ENCODE measurements around the gene ATCAY.

ATCAY gene, protein sequence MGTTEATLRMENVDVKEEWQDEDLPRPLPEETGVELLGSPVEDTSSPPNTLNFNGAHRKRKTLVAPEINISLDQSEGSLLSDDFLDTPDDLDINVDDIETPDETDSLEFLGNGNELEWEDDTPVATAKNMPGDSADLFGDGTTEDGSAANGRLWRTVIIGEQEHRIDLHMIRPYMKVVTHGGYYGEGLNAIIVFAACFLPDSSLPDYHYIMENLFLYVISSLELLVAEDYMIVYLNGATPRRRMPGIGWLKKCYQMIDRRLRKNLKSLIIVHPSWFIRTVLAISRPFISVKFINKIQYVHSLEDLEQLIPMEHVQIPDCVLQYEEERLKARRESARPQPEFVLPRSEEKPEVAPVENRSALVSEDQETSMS

DNA sequence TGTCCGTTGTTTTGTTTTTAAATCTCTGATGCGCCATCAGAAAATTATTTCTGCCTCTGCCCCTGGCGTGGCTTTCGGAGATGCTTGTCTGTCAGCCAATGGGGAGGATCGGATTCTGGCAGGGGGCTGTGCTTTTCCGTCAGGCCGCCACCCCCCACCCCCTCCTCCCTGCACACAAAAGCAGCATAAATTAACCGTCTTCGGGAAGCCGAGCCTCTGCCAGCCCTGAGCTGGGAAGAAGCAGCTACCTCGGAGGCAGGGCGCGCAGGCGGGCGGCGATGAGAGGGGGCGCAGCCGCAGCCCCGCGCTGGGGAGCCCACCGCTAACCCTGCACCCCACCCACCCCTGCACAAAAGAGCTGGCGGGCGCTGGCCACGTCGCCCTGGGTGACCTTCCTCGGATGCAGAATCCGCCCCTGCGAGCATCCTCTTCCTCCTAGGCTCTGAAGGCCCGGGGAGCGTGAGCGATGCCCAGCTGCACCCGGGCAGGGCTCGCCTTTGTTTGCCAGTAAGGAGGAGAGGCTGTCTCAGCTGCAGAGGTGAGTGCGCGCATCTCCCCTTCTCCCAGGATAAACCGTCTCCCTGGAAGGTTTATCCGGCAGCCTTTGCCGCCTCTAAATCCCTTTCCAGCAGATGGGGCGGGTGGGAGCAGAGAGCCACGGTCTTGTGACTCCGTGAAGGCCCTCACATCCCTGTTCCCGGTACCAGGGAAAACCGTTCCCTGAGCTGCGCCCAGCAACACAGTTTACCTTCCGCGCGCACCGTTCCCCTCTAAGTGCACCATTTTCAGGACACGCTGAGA is at the start of gene ATCAY:
ATCAY (plus strand) TSS at position 215 of the 801 bp plus-strand sequence. CDS start 5,083 bp downstream, outside the sequence.
- DNase-seq (ENCODE audit: low read depth, low spot score), result peak; percentile 65

DNA sequence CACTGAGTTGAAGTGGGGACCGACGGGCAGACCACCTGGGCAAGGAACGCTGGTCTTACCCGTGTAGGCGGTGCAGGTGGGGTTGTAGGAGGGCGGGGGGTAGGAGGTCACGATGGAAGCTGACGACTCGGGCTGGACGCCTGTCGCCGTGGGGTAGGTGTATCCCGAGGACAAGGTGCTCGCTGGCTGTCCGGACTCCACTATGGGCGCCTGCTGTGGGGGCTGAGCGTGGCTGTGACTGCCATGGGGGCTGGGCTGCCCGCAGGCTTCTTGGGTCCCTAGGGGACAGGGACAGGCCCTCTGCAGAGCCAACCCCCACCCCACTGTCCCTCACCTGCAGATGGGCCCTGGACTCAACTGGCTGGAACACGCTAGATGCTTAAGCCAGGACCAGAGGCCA is 48.9 kb upstream of the ATCAY start:
- no peak for DNase-seq (ENCODE audit: low read depth, low spot score)

DNA sequence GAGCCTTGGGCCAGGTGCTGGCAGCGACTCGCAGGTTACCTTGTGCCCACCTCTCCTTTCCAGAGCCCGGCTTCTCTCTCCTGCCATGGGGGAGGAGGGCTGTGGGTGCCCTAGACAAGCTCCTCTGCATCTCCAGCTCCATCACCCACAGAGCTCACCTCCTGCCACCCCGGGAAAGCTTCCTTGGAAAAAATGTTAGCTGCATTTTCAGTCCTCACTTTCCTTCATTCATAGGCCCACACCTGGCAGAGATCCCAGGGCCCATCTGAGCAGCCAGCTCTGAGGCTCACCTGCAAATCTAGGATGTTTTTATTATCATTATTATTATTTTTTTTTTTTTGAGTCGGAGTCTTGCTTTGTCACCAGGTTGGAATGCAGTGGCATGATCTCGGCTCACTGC is 48.5 kb upstream of the ATCAY start:
- no peak for DNase-seq (ENCODE audit: low read depth, low spot score)

DNA sequence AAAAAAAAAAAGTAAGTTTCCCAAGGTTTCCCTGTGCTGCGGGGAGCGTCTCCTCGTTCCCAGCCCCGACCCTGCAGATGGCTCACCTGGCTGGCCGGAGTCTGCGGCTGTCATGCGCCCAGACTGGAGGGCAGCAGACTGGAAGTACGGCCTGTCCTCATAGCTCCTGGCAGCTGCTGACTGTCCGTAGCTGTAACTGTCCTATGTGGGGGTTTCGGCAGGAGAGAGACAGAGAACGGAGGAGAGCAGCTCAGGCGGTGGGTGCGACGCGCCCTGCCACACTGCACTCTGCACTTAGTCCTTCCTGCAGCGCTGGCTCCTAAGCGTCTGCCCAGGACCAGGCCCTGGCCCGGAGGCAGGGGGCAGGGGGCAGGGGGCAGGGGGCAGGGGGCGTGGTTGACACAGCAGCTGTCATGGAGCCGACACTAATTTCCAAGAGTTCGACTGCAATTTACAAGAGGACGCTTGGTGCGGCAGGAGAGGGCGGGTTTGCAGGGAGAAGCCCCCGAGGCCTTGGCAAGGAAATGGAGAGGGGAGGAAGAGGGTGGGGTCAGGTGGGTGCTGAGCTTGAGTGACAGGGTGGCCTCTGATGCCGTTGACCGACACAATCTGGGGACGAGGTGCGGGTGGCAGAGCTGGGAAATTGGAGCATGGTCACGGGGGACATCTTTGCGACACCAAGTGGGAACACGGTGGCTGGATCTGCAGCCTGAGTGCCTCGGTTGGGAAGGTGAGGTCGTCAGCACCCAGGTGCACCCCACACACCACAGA is 46.7 kb upstream of the ATCAY start:
- no peak for DNase-seq (ENCODE audit: low read depth, low spot score)

DNA sequence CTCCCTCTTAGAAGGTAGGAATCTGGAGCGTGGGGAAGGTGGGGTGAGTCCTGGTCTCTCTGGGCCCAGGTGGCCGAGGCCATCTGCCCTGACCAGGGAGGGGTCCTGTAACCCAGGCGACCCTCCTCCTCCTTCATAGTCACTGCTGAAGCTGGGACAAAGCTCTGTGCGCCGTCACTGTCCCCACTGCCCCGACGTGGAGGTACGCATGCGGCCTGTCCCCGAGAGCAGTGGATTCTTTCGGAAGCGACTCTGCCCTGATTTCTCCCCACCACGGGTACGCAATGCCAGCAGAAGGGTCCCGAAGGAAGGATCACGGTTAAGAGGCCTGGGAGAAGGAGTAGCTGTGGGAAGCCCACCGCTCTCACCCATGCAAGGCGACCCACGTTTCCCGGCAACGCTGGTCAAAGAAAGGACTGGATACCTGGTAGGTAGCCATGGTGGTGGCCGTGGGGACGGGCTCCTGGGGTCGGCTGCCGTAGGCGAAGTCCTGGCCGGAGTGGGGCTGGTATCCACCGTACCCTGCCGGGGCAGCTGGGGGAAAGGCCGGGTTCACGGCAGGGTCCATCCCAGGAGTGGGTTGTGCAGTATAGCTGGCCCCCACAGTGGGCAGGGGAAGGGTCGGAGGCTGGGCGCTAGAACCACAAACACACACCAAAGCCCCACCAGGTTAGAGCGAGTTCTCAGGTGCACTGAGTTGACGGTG is 46.0 kb upstream of the ATCAY start:
- DNase-seq (ENCODE audit: low read depth, low spot score), result no peak

DNA sequence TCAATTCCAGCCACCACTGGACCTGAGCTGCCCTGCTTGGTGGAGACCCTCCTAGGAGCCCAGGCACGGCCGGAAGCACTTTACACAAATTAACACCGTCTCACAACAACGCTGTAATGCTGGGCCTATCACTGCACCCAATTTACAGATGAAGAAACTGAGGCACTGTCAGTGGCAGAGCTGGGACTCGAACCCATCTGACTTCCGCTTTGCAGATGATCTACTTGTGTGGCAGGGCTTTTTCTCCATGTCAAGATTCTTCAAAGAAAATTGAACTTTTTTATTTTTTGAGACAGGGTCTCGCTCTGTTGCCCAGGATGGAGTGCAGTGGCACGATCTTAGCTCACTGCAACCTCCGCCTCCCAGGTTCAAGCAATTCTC is 45.4 kb upstream of the ATCAY start:
- no peak for DNase-seq (ENCODE audit: low read depth, low spot score)

DNA sequence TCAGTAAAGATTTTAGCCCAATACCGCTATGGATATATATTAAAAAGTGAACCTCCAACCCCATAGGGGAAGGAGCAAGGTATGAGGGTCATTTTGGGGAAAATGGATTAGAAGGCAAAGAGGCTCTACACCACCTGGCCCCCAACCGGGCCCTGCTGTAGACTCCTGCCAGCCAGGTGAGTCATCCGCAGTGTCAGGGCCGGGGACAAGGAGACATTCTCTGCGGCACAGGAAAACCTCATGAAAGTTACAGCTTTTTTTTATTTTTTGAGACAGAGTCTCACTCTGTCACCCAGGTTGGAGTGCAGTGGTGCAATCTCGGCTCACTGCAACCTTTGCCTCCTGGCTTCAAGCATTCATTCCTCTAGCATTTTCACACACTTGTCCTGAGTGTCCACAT is 43.6 kb upstream of the ATCAY start:
- no peak for DNase-seq (ENCODE audit: low read depth, low spot score)

DNA sequence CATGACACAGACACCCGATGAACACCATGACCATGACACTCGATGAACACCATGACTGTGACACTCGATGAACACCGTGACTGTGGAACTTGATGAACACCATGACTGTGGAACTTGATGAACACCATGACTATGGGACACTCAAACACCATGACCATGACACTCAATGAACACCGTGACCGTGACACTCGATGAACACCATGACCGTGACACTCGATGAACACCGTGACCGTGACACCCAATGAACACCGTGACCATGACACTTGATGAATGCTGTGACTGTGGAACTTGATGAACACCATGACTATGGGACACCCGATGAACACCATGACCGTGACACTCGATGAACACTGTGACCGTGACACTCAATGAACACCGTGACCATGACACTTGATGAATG is 43.2 kb upstream of the ATCAY start:
- no peak for DNase-seq (ENCODE audit: low read depth, low spot score)

DNA sequence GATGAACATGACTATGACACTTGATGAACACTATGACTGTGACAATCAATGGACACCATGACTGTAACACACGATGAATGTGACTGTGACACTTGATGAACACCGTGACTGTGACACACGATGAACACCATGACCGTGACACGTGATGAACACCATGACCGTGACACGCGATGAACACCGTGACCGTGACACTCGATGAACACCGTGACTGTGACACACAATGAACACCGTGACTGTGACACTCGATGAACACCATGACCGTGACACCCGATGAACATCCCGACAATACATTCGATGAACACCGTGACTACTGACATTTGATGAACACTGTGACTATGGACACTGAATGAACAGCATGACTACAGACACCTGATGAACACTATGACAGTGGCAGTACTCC is 42.6 kb upstream of the ATCAY start:
- DNase-seq (ENCODE audit: low read depth, low spot score), result no peak

DNA sequence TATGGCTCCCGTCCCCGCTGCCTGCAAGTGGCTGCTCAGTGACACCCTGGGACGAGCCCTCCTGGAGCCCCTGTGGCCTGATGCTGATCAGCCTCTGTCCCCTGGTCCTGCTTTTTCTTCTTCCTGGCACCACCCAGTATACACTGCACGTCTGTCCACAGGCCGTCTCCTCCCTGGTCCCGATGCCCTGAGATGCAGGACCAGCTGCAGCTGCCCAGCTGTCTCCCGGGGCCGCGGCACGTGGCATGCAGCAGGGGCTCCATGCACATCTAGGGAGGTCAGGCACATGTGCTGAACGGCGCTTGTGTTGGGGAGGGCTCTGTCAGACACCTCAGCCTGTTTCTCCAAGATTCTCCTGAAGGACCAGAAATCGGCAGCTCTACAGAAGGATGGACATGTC is 41.8 kb upstream of the ATCAY start:
- DNase-seq (ENCODE audit: low read depth, low spot score), result no peak

DNA sequence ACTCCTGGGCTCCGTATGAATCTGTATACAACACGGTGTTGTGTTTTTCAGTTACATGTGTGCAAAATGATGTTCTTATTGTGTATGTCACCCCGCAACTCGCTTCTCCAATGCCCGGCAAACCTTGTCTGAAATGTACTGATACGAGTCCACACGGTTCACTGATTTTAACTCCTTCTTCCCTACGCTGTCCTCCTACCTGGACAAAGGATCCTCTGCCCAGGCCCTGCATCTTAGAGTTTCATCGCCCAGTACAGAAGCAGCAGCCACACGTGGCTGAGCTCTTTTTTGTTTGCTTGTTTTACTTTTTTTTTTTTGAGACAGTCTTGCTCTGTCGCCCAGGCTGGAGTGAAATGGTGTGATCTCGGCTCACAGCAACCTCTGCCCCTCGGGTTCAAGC is 40.5 kb upstream of the ATCAY start:
- DNase-seq (ENCODE audit: low read depth, low spot score), result no peak

DNA sequence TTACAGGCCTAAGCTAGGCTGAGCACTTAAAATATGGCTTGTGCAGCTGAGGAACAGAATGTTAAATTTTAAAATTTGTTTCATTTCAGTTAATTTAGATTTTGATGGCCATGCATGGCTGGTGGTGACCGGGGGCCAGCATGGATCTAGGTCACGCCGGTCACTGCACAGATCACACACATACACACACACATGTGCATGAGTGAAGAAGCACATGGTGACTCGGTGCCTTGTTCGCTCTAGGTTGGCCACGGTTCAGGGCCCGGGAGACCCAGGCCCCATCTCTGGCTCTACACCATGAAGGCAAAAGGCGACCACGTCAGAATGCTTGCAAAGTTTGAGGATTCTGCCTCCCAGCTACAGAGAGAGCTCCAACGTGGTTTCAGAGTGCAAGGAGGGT is 39.7 kb upstream of the ATCAY start:
- DNase-seq (ENCODE audit: low read depth, low spot score), result no peak

DNA sequence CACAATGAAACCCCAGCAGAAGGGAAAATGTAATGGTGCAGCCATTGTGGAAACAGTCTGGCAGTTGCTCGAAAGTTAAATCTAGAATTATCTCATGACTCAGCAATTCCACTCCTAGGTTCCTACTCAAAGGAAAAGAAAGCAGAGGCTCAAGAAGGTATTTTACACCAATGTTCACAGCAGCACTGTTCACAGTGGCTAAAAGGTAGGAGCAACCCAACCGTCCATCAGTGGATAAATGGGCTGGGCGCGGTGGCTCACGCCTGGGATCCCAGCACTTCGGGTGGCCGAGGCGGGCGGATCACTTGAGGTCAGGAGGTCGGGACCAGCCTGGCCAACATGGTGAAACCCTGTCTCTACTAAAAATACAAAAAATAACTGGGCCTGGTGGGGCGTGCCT is 37.5 kb upstream of the ATCAY start:
- no peak for DNase-seq (ENCODE audit: low read depth, low spot score)

DNA sequence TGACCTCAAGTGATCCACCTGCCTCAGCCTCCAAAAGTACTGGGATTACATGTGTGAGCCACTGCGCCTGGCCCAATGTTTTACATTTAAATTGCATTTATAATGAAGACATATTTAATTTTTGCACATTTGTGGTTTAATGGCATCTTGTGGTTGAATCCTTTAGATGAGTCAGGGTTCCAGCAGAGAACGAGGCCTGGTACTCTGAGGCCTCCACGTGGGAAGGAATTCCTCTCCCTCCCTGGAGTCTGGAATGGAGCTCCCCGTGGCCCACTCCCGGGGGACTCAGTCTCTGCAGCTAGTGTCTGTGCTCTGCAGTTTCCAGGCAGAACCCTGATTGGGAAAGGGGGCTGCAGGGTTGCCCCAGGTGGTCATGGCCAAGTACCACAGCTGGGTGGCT is 35.9 kb upstream of the ATCAY start:
- DNase-seq (ENCODE audit: low read depth, low spot score), result no peak

DNA sequence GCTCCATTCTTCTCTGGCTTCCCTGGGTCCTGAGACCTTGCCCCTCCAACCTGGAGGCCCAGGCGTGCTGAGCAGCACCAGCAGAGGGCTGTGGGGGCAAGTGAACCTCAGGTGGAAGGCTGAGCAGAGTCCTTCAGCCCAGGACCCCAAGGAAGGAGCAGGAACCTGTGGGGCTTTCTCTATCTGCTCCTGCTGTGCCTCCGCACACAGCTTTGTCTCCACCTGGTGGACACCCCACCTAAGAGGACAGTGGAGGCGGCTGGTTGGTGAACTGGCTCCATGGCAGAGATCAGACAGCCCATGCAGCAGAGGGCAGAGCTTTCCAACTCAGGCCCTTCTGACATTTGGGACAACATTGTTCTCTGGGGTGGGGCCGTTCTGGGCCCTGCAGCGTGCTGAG is 31.4 kb upstream of the ATCAY start:
- peak; percentile 79 for DNase-seq (ENCODE audit: low read depth, low spot score)

DNA sequence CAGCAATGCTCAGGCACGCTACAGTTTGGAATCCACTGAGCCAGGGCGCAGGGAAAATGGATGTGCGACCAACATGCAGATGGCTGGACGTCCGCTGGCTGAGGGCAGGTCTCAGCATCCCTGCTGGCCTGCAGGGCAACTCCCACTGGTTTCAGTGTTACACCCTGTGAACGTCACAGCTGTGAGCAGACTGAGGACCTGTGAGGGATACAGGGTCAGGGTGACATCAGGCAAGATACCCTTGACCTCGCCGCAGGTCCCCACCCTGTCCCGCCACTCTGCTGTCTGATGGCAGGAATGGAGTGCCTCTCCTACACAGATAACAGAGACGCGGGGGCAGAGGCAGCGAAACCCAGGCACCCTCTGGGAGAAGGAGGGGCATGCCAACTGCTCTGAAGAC is 30.7 kb upstream of the ATCAY start:
- no peak for DNase-seq (ENCODE audit: low read depth, low spot score)

DNA sequence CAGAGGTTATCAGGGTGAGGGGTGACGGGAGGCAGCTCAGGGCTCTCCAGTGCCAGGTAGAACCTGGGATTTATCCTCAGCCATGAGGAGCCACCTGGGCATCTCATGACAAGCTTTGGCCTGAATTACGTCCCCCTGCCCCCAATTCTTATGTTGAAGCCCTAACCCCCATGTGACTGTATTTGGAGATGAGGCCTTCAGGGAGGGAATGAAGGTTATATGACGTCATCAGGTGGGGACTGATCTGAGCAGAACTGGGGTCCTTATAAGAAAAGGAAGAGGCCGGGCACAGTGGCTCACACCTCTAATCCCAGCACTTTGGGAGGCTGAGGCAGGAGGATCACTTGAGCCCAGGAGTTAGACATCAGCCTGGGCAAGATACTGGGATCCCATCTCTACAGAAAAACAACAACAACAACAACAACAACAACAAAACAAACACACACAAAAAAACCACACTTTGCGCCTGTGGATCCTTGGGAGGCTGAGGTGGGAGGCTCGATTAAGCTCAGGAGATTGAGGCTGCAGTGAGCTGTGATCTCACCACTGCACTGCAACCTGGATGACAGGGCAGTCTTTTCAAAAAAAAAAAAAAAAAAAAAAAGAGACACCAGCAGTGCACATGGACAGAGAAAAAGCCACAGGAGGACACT is 30.0 kb upstream of the ATCAY start:
- DNase-seq (ENCODE audit: low read depth, low spot score), result no peak

DNA sequence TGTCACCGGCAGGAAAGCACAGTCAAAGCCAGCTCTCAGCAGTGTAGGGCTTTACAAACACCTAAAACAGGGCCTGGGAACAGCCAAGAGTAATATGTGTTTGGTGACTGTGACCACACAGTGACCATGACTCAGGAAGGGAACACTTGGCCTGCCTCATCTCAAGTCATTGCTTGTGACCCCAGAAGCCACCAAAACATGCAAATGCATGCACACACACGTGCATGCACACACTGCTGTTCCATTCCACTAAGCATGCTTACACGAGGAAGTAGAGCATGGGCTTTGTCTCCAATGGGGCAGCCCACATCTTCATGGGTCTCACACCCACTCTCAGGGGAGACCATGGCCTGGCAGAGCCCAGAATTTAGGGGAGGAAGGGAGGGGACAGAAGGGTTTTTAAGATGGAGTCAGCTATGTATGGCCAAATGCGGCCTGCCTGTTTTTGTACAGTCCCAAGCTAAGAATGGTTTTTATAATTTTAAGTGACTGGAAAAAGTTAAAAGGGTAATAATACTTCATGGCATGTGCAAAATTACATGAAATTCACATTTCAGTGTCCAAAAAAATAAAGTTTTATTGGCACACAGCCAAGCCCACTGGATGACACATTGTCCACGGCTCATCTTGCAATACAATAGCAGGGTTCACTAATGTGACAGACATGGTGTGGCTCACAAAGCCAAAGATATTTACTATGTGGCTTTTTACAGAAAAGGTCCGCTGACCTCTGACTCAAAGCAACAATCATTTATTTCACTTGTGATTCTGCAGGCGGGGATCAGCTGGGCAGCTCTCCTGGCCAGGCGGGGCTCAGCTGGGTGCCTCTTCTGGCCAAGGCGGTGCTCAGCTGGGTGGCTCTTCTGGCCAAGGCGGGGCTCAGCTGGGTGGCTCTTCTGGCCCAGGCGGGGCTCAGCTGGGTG is 29.0 kb upstream of the ATCAY start:
- no peak for DNase-seq (ENCODE audit: low read depth, low spot score)

DNA sequence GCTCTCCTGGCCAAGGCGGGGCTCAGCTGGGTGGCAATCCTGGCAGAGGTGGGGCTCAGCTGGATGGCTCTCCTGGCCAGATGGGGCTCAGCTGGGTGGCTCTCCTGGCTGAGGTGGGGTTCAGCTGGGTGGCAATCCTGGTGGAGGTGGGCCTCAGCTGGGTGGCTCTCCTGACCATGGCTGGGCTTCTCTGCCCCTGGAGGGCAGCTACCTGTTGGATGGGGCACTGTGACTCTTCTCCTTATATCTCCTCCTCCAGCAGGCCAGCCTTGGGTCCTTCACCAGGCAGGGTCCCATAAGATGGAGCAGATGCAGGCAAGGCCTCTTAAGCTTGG is 28.3 kb upstream of the ATCAY start:
- no peak for DNase-seq (ENCODE audit: low read depth, low spot score)

DNA sequence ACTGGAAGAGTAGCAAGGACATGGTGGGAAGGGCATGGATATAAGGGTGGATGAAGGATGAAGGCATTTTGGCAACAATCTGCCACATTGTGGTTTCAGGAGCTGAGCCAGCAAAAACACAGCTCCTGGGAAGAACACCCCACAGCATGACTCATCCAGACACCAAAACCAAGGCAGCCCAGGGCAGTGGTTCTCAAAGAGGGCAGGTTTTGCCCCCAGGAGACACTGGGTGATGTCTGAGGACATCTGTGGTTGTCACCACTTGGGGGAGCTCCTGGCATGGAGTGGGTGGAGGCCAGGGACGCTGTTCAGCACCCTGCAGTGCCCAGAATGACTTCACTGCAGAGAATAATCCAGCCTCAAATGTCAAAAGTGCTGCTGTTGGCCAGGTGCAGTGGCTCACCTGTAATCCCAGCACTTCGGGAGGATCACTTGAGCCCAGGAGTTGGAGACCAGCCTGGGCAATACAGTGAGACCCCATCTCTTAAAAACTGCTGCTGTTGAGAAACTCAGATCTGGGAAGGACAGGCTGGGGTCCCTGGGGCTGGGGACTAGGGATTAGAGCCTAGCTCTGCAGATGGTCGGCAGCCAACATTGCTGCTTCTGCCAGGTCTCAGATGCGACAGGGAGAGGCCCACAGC is 27.8 kb upstream of the ATCAY start:
- peak; percentile 71 for DNase-seq (ENCODE audit: low read depth, low spot score)
